NK-92 treated with Interleukin-12 subunit alpha and Interleukin-12 subunit beta, amount 100 ng/mL, for 24 hours (cell line): ENCODE measurements around the gene ABHD12.
"Not testable (repeated sequence)": the region's sequence is repeated elsewhere in the genome, so short reads cannot be mapped to it uniquely, and the experiment has no call there.

Experiments
- DNase-seq: peaks from one replicate; lab custom pipeline; 2025; lab: John Stamatoyannopoulos, UW

ABHD12 gene

DNA sequence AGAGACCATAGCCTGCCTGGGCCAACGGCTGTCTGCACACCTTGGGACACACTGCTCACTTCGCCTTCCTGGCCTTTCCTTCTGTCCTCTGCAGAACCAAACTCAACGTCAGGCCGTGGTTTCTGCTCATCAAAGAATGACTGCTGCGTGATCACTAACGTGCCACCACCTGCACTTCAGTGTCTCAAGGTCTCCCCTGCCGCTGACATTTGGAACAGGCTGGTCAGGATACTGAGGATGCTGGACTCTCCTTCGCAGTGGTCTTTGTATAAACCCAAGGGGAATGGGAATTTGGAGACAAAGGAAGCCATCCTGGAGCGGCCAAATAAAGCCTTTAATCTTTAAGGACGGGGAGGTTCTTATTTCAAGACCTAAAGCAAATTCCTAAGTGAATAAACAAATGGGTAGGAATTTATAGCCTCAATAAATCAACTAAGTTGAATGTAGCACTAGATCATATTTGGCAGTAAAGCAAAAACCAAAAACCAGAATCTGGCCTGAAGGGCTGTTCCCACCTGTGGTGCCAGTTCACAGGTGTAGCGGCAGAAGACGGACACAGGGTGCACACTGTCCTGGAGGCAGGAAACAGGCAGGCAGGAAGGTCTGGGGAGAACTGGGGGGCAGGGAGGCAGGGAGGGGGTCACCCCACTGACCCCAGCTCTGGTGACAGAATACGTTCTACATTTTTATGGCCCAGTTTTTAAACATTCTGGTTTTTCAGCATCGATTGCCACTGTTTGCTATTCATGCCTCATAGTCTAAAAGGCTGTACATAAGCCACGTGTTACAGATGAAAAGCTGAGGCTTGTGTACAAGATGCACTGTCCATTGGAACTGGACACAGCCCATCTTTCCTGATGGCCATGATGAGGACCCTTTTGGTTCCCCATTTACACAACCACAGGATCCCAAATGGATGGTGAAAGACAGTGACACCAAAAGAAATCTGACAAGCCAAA lies 36.6 kb downstream of the ABHD12 start:
- DNase-seq, result no peak

- no peak for DNase-seq
Measured at GRCh38 chr20:25353353-25353746, 37.3 kb downstream of the ABHD12 start.

- DNase-seq, result no peak
Measured at GRCh38 chr20:25352746-25353145, 37.9 kb downstream of the ABHD12 start.

- DNase-seq, result no peak
Measured at GRCh38 chr20:25351024-25351360, 39.6 kb downstream of the ABHD12 start.

DNA sequence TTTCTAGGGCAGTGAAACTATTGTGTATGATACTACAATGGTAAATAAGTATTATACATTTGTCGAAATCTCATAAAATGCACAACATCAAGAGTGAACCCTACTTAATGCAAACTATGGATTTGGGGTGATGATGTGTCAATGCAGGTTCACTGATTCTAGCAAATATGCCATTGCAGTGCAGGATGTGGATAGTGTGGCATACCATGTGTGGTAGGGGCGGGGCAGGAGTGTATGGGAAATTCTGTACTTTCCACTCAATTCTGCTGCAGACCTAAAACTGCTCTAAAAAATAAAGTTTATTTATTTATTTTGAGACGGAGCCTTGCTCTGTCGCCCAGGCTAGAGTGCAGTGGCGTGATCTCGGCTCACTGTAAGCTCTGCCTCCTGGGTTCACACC lies 44.3 kb downstream of the ABHD12 start:
- no peak for DNase-seq

DNA sequence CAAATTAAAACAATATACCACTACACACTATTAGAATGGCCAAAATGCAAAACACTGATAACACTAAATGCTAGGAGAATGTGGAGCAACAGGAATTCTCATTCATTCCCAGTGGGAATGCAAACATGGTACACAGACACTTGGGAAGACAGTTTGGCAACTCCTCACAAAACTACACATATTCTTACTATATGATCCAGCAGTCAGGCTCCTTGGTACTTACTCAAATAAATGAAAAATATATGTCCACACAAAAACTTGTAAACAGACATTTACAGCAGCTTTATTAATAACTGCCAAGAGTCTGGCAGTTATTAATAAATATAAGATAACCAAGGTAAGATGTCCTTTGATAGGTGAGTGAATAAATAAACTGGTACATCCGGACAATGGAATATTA lies 44.9 kb downstream of the ABHD12 start:
- no peak for DNase-seq

DNA sequence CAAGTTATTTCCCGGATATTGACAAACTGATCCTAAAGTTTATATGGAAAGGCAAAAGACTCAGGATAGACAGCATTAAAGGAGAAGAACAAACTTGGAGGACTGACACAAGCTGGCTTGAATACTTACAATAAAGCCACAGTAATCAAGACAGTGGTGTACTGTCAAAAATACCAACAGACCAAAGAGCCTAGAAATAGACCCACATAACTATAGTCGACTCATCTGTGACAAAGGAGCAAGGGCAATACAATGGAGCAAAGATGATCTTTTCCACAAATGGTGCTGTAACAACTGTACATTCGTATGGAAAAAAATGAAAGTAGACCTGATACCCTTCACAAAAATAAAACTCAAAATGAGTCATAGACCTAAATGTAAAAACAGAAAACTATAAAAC lies 46.0 kb downstream of the ABHD12 start:
- no peak for DNase-seq

- no peak for DNase-seq
Measured at GRCh38 chr20:25341716-25342680, 48.6 kb downstream of the ABHD12 start.

DNA sequence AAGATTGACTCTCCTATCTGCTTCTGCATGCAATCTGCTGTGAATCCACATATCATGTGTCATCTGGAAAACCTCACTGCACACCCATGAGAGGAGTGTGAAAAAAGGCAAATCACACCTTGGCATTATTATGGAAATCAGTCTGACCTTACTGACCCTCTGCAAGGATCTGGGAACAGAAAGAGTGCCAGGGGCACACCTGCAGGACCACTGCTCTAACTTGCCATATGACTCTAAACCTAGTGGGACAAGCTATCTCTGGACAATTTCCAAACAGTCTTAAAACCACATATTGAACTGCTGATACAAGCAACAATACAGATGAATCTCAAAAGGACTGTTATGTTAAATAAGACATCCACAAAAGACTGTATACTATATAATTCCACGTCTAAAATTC lies 50.3 kb downstream of the ABHD12 start:
- no peak for DNase-seq

DNA sequence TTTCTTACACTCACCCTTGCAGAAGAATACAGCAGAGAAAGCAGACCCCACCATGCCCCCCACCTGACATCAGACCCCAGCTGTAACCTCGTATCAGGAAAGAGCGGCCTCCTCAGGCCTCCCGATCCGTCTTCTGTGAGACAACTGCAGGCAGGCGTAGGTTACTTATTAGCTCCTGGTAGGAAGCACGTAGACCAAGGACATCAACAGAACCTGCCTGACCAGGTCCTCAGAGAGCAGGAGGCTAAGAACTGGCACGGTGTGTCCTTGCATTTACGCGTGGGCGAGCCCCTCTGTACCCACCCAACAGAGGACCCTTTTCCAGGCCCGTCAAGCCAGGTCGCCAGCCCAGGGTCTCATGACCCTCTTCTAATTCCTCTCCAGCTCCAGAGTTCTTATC lies 51.0 kb downstream of the ABHD12 start:
- DNase-seq, result no peak

DNA sequence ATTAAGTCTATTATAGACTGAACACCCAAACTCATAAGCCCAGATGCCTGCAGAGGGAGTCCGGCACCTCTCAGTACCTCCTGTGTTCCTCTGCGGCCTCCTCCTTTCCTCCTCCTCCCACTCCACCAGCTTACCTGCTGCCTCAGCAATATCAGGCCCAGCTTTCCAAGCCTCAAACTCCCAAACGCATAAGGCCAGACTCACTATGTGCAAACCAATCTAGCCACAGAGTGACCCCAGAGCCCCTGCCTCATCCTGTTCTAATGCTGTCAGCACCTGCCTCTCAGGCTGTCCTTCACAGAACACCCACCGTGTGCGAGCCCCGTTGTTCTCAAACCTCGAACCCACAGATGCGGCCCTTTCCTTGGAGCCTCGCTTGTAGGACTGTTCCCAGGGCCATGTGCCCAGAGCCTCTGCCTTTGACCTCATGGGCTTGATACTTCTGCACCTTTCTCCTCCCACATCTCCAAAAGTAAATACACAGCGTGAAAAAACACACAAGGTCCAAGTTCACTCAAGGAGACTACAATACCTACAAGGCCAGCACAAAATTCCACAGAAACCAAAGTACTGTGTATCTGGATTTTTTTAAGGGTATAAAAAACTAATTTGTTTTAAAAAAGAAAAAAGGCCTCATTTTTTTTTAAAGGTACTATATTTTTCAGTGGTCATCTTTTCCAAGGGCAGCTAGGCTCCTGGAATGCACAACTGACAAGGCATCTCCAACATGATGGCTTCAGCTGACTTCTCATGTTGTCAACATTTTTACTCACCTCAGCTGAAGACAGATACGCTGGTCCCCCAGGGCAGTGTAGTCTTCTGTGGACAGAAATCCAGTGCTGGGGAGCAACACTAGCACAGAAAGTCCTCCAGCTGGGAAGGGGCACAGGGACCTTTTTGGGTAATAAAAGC lies 52.3 kb downstream of the ABHD12 start:
- DNase-seq, result no peak

- no peak for DNase-seq
Measured at GRCh38 chr20:25336561-25337422, 53.8 kb downstream of the ABHD12 start.

DNA sequence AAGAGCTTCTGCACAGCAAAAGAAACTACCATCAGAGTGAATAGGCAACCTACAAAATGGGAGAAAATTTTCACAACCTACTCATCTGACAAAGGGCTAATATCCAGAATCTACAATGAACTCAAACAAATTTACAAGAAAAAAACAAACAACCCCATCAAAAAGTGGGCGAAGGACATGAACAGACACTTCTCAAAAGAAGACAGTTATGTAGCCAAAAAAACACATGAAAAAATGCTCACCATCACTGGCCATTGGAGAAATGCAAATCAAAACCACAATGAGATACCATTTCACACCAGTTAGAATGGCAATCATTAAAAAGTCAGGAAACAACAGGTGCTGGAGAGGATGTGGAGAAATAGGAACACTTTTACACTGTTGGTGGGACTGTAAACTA lies 55.7 kb downstream of the ABHD12 start:
- not testable (repeated sequence) for DNase-seq

GRCh38 chr20:25328954-25329498 lies 61.6 kb downstream of the ABHD12 start:
- DNase-seq, result no peak

DNA sequence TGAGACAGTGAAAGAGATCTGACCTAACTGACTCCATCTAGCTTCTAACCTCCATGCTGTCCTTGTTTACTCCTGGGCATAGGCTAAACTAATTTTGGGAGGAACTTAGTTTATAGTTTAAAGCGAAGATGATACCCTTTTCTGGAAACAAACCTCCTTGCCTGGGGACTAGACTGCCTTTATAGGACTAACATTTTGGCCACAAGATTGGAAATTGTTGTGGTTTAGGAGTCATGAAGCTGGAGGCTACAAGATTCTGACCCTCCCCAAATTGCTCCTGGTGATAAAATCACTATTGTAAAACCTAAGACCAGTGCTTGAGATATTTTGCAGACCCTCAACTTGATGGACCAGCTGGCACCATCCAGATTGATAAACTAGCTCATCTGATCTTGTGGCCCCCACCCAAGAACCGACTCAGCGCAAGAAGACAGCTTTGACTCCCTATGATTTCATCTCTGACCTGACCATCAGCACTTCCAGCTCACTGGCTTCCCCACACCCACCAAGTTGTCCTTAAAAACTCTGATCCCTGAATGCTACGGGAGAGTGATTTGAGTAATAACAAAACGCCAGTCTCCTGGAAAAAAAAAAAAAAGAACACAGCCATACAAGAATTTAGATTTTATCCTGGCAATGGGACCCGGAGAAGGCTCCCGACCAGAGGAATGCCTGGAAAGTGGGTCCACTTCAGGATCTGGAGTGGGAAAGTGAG lies 63.0 kb downstream of the ABHD12 start:
- no peak for DNase-seq

GRCh38 chr20:25325997-25326396 lies 64.6 kb downstream of the ABHD12 start:
- DNase-seq, result no peak

GRCh38 chr20:25325073-25325472 lies 65.6 kb downstream of the ABHD12 start:
- no peak for DNase-seq

GRCh38 chr20:25324412-25324811 lies 66.2 kb downstream of the ABHD12 start:
- DNase-seq, result no peak

DNA sequence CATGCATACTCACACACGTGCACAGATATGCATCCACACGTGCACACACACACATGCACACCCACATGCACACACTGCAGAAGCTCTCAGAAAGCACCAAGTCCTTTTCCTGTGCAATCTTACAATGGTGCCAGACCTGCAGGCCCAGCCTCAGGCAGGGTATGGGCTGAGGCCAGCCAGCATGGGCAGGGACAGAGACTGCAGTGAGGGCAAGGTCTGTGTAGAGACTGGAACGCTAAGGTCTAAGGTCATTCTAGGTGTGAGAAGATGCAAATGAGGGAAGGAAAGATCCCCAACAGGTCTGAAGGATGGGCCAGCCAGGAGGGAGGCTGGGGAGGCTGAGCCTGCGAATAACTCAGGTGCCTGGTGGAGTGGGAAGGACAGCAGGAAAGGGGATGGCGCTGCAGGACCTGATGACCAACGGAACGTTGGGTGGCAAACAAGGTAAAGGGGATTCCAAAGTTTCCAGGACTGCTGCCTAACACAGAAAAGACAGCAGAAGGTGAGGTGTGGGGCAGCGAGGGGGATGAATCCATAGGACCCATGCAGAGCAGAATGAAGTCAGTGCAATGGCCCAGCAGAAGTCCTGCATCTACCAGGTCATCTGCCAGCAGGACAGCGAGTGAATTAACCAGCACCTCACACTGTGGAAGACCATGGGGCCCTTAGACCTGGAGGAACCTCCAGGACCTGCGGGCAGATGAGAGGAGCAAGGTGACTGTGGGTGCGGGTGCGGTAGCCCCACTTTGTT lies 67.0 kb downstream of the ABHD12 start:
- DNase-seq, result no peak
